GM18520 (cell line): ENCODE data around the gene HNRNPU.
A peak's percentile ranks its signal among the peaks of the same experiment; 100 is the strongest.

Source experiments
- ATAC-seq: cut with Tn5 transposase; IDR thresholded peaks from one replicate; pipeline ENCODE4 v1.9.1; 2021; ENCODE audit not compliant: unreplicated experiment

The HNRNPU gene

DNA sequence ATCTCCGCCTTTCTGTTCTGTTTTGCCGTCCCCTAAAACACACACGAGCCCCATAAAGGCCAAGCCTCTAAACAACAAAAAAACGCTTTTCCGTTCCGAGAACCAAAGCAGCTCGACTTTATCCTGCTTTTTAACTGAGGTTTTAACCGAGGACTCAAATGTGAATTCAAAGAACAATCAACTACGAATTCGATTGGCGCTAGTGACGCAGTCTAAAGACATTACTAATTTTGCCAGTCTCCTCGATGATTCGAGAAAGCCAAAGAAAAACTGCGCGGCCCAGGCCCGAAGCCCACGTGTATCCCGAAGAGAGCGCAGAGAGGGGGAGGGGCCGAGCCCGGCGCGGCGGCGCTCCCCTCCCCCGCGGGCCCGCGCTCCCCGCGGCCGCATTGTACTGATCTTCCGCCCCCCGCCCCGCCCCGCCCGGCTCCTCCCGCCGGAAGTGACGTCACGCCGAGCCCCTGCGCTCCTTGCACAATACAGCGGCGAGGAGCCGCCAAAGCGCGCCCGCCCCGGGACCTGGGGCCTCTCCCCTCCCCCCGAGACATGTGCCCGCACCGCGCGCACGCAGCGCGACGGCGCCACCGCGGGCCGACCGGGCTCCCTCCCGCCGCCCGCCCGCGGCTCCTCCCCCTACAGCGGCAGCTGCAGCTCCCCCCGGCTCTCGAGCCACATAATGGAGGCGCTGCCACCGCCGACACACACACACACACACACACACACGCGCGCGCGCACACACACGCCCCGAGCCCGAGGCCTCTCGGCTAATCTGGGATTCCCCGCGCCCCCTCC is 1.4 kb downstream of the HNRNPU start:
- ATAC-seq: peak; percentile 35

DNA sequence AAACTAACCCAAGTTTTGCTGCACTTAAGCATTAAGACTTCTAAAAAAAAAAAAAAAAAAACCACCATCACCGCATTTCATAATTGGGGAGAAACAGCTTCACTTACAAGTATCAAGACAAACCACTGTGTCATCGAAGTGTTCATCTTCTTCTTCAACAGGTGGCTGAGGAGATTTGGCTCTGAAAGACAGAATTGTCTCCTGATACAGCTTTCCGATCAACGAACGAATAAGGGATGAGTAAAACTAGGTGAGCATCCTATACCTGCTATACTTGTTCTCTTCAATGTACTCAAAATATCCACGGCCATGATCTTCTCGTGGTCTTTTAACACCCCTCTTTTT is 2.0 kb downstream of the HNRNPU start:
- no peak for ATAC-seq

DNA sequence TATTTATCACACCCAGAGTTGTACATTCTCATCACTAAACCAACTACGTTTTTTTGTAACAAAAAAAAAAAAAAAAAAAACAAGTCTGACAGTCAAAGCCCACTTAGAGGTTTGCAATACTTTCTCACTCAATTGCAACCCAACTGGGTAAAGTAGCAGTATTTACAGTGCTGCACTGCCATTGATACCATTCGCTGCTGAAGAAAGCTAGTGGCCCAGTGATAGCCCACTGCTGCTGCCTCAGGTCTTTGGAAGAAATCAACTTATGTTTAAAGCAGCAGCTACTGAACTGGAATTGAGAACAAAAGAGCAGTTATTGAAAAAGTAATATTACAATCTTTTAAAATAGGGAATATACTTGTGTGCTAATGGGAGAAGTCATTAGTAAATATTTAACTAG is 2.7 kb downstream of the HNRNPU start:
- no peak for ATAC-seq

DNA sequence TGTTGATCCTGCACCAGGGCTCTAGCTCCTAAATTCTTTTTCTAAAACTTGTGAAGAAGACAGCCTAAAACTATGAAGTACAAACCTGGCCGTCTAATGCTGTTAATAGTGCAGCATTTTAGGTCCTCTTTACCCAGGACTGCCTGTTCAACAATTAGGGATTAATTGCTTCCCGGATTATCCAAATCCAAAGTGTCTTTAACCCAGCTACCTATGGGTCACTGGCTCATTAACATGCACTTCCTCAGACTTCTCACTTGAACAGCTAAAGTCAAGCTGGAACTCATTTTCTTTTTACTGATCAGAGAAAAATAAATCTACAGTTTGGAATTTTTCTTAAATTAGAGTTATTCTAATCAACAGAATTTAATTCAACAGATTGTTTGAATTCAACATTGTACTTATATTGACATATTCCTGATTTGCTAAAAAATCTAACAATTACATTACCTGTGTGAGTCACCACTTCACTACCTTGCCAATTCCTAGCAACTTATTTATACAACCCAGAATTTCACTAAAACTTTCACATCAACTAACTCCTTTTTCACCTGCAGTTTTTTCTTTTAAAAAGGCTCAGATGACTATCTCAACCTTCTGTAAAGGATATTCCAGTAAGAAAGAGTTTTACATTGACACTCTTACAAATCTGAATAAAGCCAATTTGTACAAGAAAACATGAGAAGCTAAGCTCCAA is 3.3 kb downstream of the HNRNPU start:
- ATAC-seq: no peak

DNA sequence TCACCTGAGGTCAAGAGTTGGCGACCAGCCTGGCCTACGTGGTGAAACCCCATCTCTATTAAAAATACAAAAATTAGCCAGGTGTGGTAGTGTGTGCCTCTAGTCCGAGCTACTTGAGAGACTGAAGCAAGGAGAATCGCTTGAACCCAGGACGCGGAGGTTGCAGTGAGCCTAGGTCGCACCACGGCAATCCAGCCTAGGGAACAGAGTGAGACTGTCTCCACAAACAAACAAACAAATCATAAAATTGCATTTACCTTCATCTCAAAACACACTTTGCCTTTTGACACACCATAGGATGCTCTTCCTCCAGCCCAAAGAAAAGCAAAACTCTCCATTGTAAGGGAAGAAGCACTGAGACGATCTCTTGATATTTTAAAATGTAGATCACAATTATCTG is 4.3 kb downstream of the HNRNPU start:
- no peak for ATAC-seq

DNA sequence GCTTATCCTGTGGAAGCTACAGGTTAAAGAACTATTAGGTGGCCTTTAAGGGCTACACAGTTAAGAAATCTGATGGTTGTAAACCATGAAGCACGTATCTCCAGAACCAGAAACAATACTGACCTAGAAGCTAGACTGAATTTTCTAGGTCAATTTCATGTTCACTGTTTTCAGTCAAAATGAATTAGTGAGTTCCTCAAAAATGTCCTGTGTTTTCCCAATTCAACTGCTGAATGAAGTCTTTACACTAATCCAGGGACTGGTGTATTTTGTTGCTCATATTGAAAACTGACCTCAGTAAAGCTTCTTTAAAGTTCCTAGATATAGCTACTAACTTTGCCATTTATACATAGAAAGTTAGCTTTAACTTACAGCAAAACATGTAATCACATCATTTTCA is 6.0 kb downstream of the HNRNPU start:
- ATAC-seq: no peak

DNA sequence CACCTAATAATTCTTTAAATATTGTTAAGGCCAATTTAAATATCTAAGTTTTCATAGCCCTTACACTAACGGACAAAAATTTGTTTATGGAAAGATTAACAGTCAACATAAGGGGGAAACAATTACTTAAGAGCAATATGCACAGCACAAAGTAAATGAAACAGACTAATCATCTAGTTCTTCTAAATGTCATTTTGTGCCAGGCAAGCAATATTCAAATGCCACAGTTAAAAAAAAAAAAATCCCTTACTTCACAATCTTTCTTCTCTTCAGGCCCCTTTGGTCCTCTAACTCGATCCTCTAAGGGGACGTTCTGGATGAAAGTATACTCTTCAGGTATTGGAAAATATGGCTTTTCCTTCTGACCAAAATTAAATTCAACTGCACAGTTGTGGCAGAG is 6.6 kb downstream of the HNRNPU start:
- no peak for ATAC-seq

DNA sequence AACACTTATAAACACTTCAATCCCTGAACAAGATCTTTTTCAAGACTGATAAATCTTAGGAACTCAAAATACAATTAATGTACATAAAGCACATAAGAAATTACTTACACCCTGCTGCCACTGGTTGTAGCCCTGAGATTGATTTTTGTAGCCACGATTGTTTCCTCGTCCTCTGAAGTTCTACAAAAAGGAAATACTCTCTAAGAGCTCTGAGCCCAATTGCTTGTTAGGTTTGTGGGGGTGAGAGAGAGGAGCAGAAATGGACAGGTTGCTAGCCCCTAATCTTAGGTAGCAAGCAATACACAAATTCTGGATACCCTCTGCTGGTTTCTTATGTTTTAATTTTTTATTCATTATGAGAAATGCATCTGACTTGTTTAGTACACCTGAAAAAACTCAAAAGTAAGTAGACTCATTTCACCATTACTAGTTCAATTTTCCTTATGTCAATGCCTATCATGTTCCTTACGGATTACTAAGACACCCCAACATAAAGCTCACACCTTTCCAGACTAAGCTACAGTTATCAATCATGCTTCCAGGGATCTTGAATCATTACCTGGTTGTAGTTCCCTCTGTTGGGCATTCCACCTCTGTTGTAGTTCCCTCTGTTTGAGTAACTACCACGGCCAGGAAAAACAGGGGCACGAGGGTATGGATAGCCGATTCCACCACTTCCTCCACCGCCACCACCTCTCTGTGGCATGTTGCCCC is 9.3 kb downstream of the HNRNPU start:
- no peak for ATAC-seq

DNA sequence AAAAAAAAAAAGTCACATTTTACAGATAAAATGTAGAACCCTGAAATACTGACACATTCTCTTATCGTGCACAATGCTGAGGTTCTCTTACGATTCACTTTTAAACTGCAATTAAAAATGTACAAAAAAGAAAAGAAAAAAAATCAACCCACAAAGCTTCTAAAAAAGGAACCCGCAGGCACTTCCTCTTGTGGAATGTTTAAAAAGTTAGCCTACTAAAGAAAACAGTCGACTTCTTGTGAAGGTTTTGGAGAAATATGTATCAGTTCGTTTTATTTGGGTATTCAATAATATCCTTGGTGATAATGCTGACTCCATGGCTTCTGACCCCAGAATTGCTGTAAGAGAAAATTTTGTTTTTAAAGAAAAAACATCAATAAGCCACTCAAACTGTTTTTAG is 10.2 kb downstream of the HNRNPU start:
- ATAC-seq: no peak

DNA sequence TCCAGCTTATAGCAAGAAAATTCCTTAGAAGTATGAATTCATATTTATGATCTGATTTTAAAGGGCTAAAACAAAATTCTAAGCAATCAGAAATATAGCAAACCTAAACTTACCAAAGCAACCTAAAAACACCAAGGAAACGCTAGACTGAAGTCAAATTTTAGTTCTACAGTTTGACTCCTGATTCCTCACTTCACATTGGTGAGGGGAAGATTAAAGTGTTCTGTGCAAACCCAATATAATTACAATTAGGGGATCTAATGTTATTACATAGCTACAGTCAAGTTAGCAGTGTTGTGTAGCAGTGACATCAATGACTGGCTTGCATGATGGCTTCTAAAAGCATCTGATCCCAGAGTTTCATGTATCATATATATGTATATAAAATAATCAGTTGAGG is 11.6 kb downstream of the HNRNPU start:
- no peak for ATAC-seq

DNA sequence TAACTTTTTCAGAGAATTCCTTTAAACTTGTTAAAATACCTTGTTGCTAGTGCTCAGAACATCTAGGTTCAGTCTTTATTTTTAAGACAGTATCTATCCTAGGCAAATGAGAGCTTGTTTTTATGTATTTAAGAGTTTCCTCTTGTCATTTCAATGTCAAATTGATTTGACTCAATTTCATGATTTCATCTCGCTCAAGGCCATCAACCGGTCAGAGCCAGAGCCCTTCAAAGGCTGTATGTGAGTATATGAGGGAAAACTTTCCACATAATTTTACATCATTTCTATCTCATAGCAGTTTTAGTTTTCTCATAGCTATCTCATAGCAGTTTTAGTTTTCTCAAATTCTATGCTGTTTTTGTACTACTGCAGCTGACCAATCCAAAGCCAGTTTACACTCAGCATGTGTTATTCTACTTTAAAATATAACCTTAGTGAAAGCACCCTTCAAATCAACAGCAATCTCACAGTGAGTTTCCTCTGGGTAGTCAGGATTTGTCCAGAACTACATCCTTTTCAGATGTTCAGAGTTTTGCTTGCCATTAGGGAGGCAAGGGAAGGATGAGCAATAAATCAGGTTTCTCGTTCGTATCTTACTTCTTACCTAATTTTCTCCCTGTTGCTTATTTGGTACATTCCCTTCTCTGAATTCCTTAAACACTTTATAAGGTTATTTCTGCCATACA is 12.7 kb downstream of the HNRNPU start:
- ATAC-seq: no peak

DNA sequence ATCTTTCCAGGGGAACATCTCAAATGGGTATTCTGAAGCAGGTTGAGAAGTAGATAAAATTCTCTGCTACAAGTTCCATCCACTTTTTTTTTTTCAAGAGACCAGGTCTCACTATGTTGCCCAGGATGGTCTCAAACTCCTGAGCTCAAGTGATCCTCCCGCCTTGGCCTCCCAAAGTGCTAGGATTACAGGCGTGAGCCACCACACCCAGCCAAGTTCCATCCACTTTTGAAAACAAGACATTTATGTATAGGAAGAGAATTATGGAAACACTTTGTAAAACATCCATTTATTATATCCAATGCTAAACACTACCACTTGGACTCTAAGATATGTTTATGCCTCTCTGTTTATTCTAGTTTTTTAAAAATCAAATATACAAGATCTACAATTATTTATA is 13.4 kb downstream of the HNRNPU start:
- ATAC-seq: no peak

DNA sequence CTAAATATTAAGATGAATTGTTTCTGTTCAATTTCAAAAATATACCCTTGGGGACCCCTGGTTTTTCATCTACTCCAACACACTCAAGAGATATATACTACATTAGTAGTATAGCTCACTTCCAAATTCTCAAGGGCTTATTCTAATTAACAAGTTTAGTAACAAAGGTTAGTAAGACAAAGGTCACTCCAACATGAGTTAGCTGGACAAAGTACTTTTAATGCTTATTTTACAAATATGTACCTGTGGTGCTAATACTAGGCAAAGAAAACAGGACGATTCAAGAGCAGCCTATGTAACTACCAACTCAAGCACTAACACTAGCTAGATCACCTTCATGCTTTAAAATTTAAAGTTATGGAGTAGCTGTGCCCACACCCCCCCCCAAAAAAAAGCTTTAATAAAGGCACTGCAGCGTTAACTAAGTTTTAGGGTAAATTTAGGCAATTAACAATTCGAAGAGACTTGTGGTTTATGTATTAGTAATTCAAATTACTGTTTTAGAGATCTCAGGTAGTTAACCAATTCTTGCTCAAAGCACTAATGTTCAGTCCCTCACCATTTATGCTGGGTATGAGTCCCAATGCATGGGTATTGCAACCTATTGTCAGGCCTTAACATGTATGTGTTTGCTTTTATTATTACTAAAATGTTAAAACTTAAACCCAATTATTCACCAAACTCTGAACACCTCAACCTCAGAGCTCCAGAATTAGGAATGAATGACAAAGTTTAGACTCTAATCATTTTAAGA is 14.1 kb downstream of the HNRNPU start:
- no peak for ATAC-seq

DNA sequence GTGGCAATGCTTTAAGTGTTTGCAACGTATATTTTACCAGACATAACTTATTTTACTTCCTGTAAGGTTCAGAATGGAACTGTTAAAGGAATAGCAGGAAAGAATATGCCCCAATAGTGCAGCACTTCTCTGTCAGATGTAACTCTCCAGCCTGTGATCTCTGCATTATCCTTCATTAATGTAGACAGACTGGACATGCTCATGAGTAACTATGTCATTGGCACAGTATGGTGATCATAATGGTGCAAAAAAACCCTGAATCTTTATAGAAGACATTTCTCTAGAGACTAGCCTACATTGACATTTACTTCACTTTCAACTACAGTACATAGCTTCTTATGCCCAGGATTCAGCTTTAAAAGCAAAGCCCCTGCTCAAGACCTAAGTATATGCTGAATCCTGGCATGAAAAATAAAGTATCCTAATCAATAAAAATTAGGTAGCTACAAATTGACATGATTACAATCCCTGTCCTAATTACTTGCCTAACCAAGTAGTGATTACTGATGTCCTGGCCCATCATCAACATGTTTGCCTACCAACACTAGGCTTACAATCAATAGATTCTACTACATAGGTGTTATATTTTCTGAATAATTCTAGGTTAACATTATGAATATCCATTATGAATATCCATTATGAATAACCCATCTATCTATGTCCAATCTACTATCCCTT is 15.0 kb downstream of the HNRNPU start:
- no peak for ATAC-seq

DNA sequence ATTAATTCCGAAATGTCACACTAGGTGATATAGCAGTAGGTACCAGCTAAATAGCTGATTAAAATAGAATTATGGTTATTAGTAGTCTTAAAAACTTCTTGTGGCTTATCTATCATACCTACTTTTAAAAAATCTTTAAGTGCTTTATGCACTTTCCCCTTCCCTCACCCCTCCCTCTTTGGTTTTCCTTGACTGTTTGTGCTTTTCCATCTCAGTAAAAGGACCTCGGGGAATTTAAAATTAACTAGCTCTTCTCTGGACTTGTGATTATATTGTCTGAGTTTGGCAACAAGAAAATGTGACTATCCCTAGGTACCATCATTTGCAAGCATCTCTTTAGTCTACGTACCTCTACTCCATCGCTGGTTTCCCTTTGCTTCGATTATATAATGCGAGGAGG is 17.7 kb downstream of the HNRNPU start:
- ATAC-seq: no peak

DNA sequence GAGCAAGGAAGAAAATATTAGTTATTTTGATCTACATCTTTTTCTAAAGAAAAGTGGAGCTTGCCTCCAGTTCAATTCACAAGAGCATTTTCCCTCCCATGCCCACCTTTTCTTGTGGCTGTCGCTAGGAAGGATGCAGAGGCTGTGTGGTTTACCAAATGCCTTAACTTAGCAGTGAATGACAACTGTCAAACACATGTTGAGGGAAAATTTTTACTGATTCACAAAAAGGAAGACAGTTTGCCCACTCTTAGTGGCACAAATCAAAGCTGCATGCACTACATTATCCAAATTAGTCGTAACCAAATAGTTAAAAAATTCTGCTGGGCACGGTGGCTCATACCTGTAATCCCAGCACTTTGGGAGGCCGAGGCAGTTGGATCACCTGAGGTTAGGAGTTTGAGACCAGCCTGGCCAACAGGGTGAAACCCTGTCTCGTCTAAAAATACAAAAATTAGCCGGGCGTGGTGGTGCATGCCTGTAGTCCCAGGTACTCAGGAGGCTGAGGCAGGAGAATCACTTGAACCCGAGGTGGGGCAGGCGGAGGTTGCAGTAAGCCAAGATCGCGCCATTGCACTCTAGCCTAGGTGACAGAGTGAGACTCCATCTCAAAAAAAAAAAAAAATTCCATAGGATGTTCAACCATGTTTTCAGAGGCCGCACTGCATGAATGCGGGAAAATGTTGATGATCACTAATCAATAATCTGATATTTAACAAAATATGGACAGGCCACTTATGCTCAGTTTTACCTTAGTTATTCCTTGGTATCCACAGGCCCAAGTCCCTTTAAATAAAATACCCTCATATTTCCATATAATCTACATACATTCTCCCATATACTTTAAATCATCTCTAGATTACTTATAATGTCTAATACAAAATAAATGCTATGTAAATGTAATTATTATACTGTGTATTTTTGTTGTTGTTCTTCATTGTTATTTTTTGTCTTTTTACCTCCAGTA is 19.9 kb downstream of the HNRNPU start:
- no peak for ATAC-seq

DNA sequence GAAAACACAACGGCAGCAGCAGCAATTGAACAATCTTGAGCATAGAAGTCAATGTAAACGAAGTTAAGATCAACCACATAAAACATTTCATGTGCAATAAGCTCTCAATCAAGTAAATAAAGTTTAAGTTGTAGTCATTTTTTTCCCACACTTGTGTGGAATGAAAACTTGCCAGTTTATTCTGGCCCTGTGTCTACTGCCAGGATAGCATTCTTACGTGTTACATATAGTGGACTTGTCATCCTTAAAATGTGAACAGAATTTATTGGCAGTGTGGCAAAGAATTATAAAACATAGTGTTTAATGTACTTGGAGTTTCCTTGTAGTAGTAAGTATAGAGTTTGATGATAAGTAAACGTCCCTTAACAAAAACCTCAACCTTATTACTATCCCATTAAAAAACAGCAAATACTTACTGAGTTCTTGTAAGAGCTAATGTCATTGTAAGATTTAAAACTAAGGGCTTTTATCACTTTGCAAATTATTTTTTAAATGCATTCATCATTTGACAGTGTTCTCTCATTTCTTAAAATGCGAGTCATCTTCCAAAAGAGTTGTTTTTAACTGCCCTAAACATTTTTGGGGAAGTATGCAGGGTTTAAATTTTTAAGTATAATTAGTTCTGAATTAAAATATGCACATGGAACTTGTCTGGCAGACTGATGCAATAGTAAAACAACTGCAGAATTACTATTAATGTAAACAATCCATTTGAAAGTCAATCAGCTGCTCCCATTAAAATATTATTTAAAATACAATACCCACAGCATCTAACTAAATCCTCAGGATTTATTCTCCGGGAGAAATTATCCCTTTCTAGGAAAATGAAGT is 21.0 kb downstream of the HNRNPU start:
- no peak for ATAC-seq

DNA sequence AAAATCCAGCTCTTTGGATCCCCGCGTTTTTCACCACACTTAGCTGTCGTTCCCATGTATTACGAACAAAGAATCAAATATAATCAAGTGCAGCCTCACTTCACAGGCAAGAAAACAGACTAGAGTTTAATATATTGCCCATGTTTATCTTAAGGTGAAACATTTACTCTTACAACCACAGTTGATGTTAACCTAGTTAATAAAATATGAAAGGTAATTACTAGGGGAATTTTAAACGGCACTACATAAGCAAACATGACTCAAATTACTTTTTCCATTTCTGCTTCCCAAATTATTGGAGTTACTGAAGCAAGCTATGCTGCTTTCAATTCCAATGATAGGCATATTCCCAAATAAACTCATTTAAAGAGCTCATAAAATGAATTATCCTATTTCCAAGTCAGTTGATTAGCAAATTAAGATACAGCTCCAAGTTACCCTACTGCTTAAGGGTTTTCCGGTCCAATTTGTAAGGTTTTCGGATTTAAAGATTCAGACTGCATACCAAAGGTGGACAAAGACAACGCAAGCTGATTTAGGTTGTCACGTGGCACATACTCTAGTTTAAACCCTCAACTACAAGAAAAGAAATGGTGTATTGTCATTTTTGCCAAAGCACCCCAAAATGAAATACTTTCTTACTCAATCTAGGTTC is 22.9 kb downstream of the HNRNPU start:
- ATAC-seq: no peak
